Trophoblast cell (in vitro differentiated cells and primary cell): Measurements from ENCODE around the gene PSENEN.

Source experiments
- DNase-seq, 2 donors: peaks; one replicate each; pipeline ENCODE4 v3.0.0-alpha.2; 2016
- H2AFZ ChIP-seq: 2 replicates; pipeline ENCODE4 v1.6.1; 2013; ENCODE audit warnings: low read length, moderate library complexity, mild to moderate bottlenecking; ENCODE audit not compliant: insufficient read depth, poor library complexity
- H2AK5ac ChIP-seq: 2 replicates; pipeline ENCODE4 v1.6.1; 2013; ENCODE audit warnings: mild to moderate bottlenecking, low read length
- H2BK120ac ChIP-seq: 2 replicates; pipeline ENCODE4 v1.6.1; 2013; ENCODE audit warnings: low read length, mild to moderate bottlenecking, moderate library complexity; ENCODE audit not compliant: insufficient read depth, poor library complexity
- H2BK12ac ChIP-seq: 2 replicates; pipeline ENCODE4 v1.6.1; 2013; ENCODE audit warnings: mild to moderate bottlenecking, low read length, moderate library complexity
- H2BK5ac ChIP-seq: 2 replicates; pipeline ENCODE4 v1.6.1; 2013; ENCODE audit warnings: low read length, low read depth, moderate library complexity, mild to moderate bottlenecking; ENCODE audit not compliant: poor library complexity
- H3K14ac ChIP-seq: 2 replicates; pipeline ENCODE4 v1.6.1; 2013; ENCODE audit warnings: mild to moderate bottlenecking, low read length
- H3K18ac ChIP-seq: 2 replicates; pipeline ENCODE4 v1.6.1; 2013; ENCODE audit warnings: mild to moderate bottlenecking, low read length
- H3K23ac ChIP-seq: 2 replicates; pipeline ENCODE4 v1.6.1; 2013; ENCODE audit warnings: low read length
- H3K27ac ChIP-seq: 2 replicates; pipeline ENCODE4 v1.5.1; 2013; ENCODE audit warnings: low read depth, mild to moderate bottlenecking, inconsistent platforms, low read length, moderate library complexity
- H3K27me3 ChIP-seq: 2 replicates; pipeline ENCODE4 v1.6.1; 2013; ENCODE audit warnings: inconsistent platforms, mild to moderate bottlenecking, low read length, moderate library complexity; ENCODE audit not compliant: insufficient read depth
- H3K36me3 ChIP-seq, 2 experiments: 1 replicate in 1 of 2; 2 replicates in 1 of 2; pipeline ENCODE4 v1.6.1; 2013; ENCODE audit warnings: low read length in 2 of 2, mild to moderate bottlenecking in 2 of 2, moderate library complexity in 1 of 2; ENCODE audit not compliant: insufficient read depth in 2 of 2, control insufficient read depth in 1 of 2
- H3K4ac ChIP-seq: 2 replicates; pipeline ENCODE4 v1.6.1; 2013; ENCODE audit warnings: low read depth, mild to moderate bottlenecking, low read length, moderate library complexity
- H3K4me1 ChIP-seq, 2 experiments: 1 replicate in 1 of 2; 2 replicates in 1 of 2; pipeline ENCODE4 v1.6.1; 2013; ENCODE audit warnings: low read length in 2 of 2, mild to moderate bottlenecking in 2 of 2, moderate library complexity in 1 of 2; ENCODE audit not compliant: insufficient read depth in 2 of 2, control insufficient read depth in 1 of 2
- H3K4me2 ChIP-seq: 2 replicates; pipeline ENCODE4 v1.6.1; 2013; ENCODE audit warnings: inconsistent platforms, mild to moderate bottlenecking, low read length, moderate library complexity
- H3K4me3 ChIP-seq: 2 replicates; pipeline ENCODE4 v1.5.1; 2013; ENCODE audit warnings: mild to moderate bottlenecking, low read depth, low read length, inconsistent platforms
- H3K79me1 ChIP-seq: one replicate; pipeline ENCODE4 v1.6.1; 2013; ENCODE audit warnings: low read length
- H3K79me2 ChIP-seq: 2 replicates; pipeline ENCODE4 v1.6.1; 2013; ENCODE audit warnings: low read length, mild to moderate bottlenecking; ENCODE audit not compliant: control insufficient read depth, insufficient read depth, poor library complexity
- H3K9ac ChIP-seq: 2 replicates; pipeline ENCODE4 v1.6.1; 2013; ENCODE audit warnings: mild to moderate bottlenecking, low read length
- H3K9me3 ChIP-seq: 2 replicates; pipeline ENCODE4 v1.6.1; 2013; ENCODE audit warnings: low read depth, mild to moderate bottlenecking, control low read depth, inconsistent platforms, low read length; ENCODE audit not compliant: insufficient read depth
- H4K12ac ChIP-seq: 2 replicates; pipeline ENCODE4 v1.6.1; 2013; ENCODE audit warnings: low read depth, mild to moderate bottlenecking, low read length, moderate library complexity
- H4K8ac ChIP-seq: 2 replicates; pipeline ENCODE4 v1.6.1; 2013; ENCODE audit warnings: low read depth, mild to moderate bottlenecking, low read length, moderate library complexity
- H4K91ac ChIP-seq: one replicate; pipeline ENCODE4 v1.6.1; 2013; ENCODE audit warnings: low read depth, mild to moderate bottlenecking, low read length, moderate library complexity
- WGBS: extraction: QIAGEN DNeasy Blood & Tissue Kit; methylation state at CpG from one replicate; pipeline ENCODE4 v1.1.7; 2013; ENCODE audit warnings: missing lambda C conversion rate; ENCODE audit not compliant: insufficient read length, insufficient coverage; ENCODE audit errors: extremely low coverage; 5-methylcytosine and 5-hydroxymethylcytosine counted together

Gene PSENEN

DNA sequence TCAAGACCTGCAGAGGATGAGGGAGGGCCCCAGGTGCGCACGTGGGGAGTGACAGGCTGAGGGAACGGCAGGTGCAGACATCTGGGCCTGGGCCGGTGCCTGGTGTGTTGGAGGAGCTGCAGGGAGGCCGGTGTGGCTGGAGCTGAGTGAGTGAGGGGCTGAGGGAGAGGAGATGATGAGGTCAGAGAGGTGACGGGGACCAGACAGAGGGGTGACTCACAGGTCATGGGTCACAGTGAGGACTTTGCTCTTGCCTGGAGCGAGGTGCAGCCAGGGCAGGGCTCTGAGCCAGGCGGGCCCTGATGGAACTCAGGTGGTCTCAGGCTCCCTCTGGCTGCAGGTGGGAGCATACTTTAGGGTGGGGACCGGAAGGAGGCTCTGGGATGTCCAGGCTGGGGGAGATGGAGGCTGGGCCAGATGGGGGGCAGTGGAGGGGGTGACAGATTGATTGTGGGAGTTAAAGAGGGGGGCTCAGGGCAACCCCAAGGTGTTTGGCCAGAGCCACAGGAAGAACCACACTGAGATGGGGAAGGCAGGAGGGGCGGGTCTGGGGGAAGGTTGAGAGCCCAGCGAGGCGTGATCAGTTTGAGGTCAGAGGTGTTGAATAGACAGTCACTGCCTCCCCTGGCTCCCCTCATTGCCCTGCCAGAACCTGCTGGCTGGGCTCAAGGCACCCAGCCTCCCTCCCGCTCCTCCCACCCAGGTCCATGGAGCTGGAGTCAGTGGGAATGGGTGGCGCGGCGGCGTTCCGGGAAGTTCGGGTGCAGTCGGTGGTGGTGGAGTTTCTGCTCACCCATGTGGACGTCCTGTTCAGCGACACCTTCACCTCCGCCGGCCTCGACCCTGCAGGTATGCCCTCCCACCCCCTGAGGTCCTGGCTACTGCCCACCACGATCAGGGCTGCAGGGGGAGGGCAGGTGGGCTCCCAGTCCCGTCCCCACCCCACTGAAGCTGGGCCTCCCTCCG, 38.3 kb downstream of the PSENEN start:
- Histone ChIP-seq H3K4me2 (no peak overlapping the region), H3K4ac (no peak overlapping the region), H3K27me3 (no peaks in the 10 kb centered on the region), H2BK120ac (no peak overlapping the region), H2BK5ac (no peak overlapping the region), H3K4me3 (no peak overlapping the region), H3K23ac (no peak overlapping the region), H3K4me1 (peaks cover 0 to 5% of the 10 kb centered on the region in 2 experiments), H3K9ac (no peak overlapping the region), H4K8ac (no peak overlapping the region), H2BK12ac (no peak overlapping the region), H3K27ac (no peak overlapping the region), H4K91ac (no peak overlapping the region), H3K79me1 (no peaks in the 10 kb centered on the region), H4K12ac (no peak overlapping the region), H3K14ac (no peak overlapping the region), H3K36me3 (peaks cover 13 to 15% of the 10 kb centered on the region in 2 experiments), H3K18ac (no peak overlapping the region), H2AFZ (no peak overlapping the region), H3K9me3 (peaks cover 3% of the 10 kb centered on the region), H3K79me2 (no peaks in the 10 kb centered on the region), H2AK5ac (no peak overlapping the region)
- WGBS: no CpG with 5 or more reads among the region's 28 CpGs
- DNase-seq: no peak

DNA sequence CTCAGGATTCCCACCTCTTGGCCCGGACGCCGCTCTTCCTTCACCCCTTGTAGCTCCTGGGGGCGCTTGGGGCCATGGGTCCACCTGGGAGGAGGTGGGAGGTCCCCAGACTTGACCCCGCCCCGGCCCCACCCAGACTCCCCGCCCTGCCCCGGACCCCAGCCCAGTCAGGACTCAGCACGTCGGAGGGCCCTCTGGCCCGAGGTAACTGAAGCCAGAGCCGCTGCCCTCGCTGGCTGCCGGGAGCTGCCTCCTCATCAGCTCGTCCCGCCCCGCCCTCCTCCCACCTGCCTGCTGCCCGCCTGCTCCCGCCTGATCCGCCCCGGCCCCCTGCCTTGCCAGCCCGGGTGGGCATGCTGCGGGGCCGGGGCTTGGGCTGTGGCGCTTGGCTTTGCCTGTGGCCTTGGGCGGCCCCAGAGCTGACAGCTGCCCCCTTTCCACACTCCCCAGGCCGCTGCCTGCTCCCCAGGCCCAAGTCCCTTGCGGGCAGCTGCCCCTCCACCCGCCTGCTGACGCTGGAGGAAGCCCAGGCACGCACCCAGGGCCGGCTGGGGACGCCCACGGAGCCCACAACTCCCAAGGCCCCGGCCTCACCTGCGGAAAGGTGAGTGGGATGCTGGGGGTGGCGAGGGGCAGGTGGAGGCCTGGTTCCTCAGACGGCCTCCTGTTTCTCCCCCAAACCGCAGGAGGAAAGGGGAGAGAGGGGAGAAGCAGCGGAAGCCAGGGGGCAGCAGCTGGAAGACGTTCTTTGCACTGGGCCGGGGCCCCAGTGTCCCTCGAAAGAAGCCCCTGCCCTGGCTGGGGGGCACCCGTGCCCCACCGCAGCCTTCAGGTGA, 39.3 kb downstream of the PSENEN start:
- Histone ChIP-seq H3K9me3 (peaks cover 5% of the 10 kb centered on the region), H3K79me2 (no peaks in the 10 kb centered on the region), H3K79me1 (no peaks in the 10 kb centered on the region), H3K4me3 (peak overlapping the region; percentile 23), H3K18ac (no peak overlapping the region), H4K8ac (no peak overlapping the region), H2BK12ac (no peak overlapping the region), H2BK5ac (no peak overlapping the region), H3K23ac (no peak overlapping the region), H2AFZ (no peak overlapping the region), H4K12ac (no peak overlapping the region), H2AK5ac (no peak overlapping the region), H3K36me3 (peaks cover 11 to 15% of the 10 kb centered on the region in 2 experiments), H3K4ac (no peak overlapping the region), H3K9ac (no peak overlapping the region), H3K14ac (no peak overlapping the region), H3K27ac (no peak overlapping the region), H3K4me2 (peak overlapping the region; percentile 13), H4K91ac (no peak overlapping the region), H3K4me1 (peaks cover 0 to 5% of the 10 kb centered on the region in 2 experiments), H3K27me3 (no peaks in the 10 kb centered on the region), H2BK120ac (no peak overlapping the region)
- no peak for DNase-seq
- WGBS: no CpG with 5 or more reads among the region's 45 CpGs

DNA sequence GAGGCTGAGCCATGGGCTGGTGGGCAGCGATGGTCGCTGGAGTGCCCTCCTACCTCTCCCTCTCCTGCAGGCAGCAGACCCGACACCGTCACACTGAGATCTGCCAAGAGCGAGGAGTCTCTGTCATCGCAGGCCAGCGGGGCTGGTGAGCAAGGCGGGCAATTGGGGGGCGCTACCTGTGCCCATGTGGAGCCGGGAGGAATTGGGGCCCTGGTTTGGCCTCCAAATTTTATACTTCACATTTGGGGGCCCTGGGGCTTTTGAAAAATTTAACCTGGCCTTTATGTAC, 39.8 kb downstream of the PSENEN start:
- H3K4me2 ChIP-seq: no peak overlapping the region
- no peaks in the 10 kb centered on the region for H3K79me2 ChIP-seq
- H2BK5ac ChIP-seq: no peak overlapping the region
- H2BK12ac ChIP-seq: no peak overlapping the region
- peak overlapping the region; percentile 16 for H3K4me3 ChIP-seq
- no peaks in the 10 kb centered on the region for H3K79me1 ChIP-seq
- no peak overlapping the region for H2BK120ac ChIP-seq
- no peak overlapping the region for H3K27ac ChIP-seq
- H3K9ac ChIP-seq: no peak overlapping the region
- H2AFZ ChIP-seq: no peak overlapping the region
- H3K4me1 ChIP-seq: peaks cover 0 to 5% of the 10 kb centered on the region in 2 experiments
- no peak overlapping the region for H2AK5ac ChIP-seq
- H4K12ac ChIP-seq: no peak overlapping the region
- H3K4ac ChIP-seq: no peak overlapping the region
- peaks cover 11 to 15% of the 10 kb centered on the region in 2 experiments for H3K36me3 ChIP-seq
- H4K91ac ChIP-seq: no peak overlapping the region
- H4K8ac ChIP-seq: no peak overlapping the region
- no peak overlapping the region for H3K18ac ChIP-seq
- no peak for DNase-seq
- peaks cover 5% of the 10 kb centered on the region for H3K9me3 ChIP-seq
- no peak overlapping the region for H3K14ac ChIP-seq
- H3K27me3 ChIP-seq: no peaks in the 10 kb centered on the region
- no peak overlapping the region for H3K23ac ChIP-seq
- no CpG with 5 or more reads among the region's 10 CpGs for WGBS

DNA sequence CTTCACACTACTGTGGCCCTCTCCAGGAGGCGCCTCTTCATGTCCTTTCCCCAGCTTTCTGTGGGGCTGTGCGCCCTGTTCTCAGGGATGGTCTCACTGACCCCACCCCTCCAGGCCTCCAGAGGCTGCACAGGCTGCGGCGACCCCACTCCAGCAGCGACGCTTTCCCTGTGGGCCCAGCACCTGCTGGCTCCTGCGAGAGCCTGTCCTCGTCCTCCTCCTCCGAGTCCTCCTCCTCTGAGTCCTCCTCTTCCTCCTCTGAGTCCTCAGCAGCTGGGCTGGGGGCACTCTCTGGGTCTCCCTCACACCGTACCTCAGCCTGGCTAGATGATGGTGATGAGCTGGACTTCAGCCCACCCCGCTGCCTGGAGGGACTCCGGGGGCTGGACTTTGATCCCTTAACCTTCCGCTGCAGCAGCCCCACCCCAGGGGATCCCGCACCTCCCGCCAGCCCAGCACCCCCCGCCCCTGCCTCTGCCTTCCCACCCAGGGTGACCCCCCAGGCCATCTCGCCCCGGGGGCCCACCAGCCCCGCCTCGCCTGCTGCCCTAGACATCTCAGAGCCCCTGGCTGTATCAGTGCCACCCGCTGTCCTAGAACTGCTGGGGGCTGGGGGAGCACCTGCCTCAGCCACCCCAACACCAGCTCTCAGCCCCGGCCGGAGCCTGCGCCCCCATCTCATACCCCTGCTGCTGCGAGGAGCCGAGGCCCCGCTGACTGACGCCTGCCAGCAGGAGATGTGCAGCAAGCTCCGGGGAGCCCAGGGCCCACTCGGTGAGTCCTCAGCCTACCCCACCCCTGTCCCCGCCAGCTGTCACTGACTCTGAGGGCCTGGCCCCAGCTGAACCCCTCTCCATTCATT, 41.1 kb downstream of the PSENEN start:
- Histone ChIP-seq H4K91ac (no peak overlapping the region), H3K27ac (no peak overlapping the region), H3K4ac (no peak overlapping the region), H3K4me1 (peaks cover 0 to 5% of the 10 kb centered on the region in 2 experiments), H3K36me3 (peaks cover 5 to 7% of the 10 kb centered on the region in 2 experiments), H2BK12ac (no peak overlapping the region), H3K14ac (no peak overlapping the region), H3K4me2 (no peak overlapping the region), H2AFZ (no peak overlapping the region), H3K9me3 (peaks cover 5% of the 10 kb centered on the region), H3K79me1 (no peaks in the 10 kb centered on the region), H2AK5ac (no peak overlapping the region), H3K23ac (no peak overlapping the region), H3K18ac (no peak overlapping the region), H2BK120ac (no peak overlapping the region), H4K8ac (no peak overlapping the region), H3K9ac (no peak overlapping the region), H3K4me3 (no peak overlapping the region), H3K79me2 (no peaks in the 10 kb centered on the region), H4K12ac (no peak overlapping the region), H2BK5ac (no peak overlapping the region), H3K27me3 (no peaks in the 10 kb centered on the region)
- no peak for DNase-seq
- WGBS: no CpG with 5 or more reads among the region's 31 CpGs
